GM10248 (cell line): ENCODE data around the gene ALDH1L2.

Experiments used
- CTCF ChIA-PET: fragments of 300-600 bp; sonication (Branson Sonifier 250); formaldehyde crosslinking; extraction: SDS; loops from one replicate; lab custom pipeline; 2021; ENCODE audit warnings: antibody characterized with exemption; lab: Yijun Ruan, JAX
- POLR2A ChIA-PET: fragments of 350-650 bp; sonication (Branson Sonifier 250); formaldehyde crosslinking; extraction: SDS; loops from one replicate; lab custom pipeline; 2020; ENCODE audit warnings: antibody characterized with exemption; lab: Yijun Ruan, JAX
- DNase-seq: peaks from one replicate; pipeline ENCODE4 v3.0.0; 2012; ENCODE audit errors: extremely low spot score
- CTCF ChIP-seq: IDR thresholded peaks from 2 replicates; pipeline ENCODE4 v1.5.1; 2012; ENCODE audit warnings: mild to moderate bottlenecking, low read depth; ENCODE audit errors: extremely low read depth, missing control alignments, control extremely low read depth

ALDH1L2 gene

DNA sequence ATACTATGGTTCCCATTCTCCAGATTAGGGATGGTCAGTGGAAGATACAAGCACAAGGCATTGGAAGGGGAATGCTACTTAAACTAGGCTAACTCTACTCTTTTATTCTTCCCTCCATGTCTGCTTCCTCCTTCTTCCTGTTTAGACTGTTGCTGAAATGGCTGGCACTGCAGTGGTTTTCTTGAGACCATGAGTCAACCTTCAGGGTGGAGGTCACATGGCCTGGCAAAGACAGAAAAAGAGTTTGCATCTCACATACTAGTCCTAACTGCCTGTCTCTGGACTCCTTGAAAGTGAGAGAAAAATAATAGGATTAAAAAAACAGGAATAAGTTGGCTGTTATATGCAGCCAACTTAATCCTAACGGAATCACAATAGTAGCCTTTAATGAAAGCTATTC, 37.0 kb downstream of the ALDH1L2 start:
- POLR2A ChIA-PET: no interaction called here

DNA sequence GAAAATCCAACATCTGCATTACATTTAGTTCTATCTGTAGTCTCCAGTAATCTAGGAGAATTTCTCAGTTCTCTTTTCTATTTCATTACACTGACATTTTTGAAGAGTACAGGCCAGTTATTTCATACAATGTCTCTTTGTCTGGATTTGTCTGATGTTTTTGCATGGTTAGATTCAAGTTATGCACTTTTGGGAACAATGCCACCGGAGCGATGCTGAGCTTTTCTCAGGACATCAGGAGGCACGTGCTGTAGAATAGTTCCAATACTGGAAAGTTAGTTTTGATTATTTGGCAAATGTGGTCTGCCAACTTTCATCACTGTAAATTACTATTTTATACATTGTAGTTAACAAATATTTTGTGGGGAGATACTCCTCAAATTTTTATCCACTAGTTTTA, 43.1 kb downstream of the ALDH1L2 start:
- ChIA-PET CTCF (interaction anchor here (1.2 to 2.1 kb wide), 3 partner anchors 8 to 659 kb away, joined by 3 to 7 read pairs (median 3); no protein-coding TSS in a partner anchor), POLR2A (no interaction called here)
- TF ChIP-seq CTCF: no peak
- DNase-seq: no peak

More for the DNA sequence above, 37.0 kb downstream of the ALDH1L2 start:
- CTCF ChIA-PET: interaction anchor here (1.1 to 1.9 kb wide), 2 partner anchors 9 to 14 kb away, joined by 3 to 4 read pairs; no protein-coding TSS in a partner anchor
- TF ChIP-seq CTCF: no peak
- no peak for DNase-seq

GRCh38 chr12:105040476-105040875, 43.8 kb downstream of the ALDH1L2 start:
- POLR2A ChIA-PET: no interaction called here
- CTCF ChIA-PET: interaction anchor here (1.5 kb wide), 1 partner anchor 10 kb away, joined by 3 read pairs; no protein-coding TSS in a partner anchor
- no peak for TF ChIP-seq CTCF
- DNase-seq: no peak

DNA sequence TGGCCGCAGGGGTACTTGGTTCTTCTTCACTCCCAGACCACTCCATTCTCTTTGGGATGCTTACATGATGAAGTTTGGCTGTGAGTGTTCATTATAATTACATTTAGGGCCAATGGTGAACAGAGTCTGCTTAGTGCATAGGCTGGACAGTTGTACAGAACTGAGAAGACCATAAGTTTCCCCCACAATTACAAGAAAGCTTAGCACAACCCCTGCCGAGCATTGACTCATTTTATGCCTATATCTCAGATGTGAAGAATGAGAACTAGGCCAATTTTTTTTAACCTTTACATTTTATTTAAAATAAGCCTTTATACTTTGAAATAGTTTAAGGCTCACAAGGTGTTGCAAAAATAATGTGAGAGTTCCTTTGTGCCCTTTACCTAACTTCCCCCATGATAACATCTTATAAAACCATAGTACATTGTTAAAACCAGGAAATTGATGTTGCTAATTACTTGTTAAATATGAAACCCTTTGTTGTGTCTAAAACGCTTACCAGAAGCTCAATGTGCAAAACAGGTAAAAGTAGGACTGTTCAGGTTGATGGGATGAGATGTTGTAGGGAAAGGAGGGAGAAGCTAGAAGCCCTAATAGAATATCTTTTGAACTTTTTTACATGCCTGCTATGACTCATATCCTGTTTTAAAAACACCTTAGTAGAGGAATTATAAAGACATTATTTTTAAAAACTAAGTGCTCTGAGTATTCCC, 47.2 kb downstream of the ALDH1L2 start:
- no peak for DNase-seq
- CTCF ChIA-PET: interaction anchor here (1.0 to 1.8 kb wide), 3 partner anchors 11 to 16 kb away, joined by 3 to 6 read pairs (median 4); no protein-coding TSS in a partner anchor
- POLR2A ChIA-PET: no interaction called here

GRCh38 chr12:105033851-105034250, 50.4 kb downstream of the ALDH1L2 start:
- POLR2A ChIA-PET: no interaction called here
- DNase-seq: no peak
- TF ChIP-seq CTCF: no peak
- CTCF ChIA-PET: interaction anchor here (0.8 to 1.8 kb wide), 7 partner anchors 8 to 652 kb away, joined by 3 to 7 read pairs (median 4); no protein-coding TSS in a partner anchor

More for the DNA sequence above, 47.2 kb downstream of the ALDH1L2 start:
- TF ChIP-seq CTCF: no peak

DNA sequence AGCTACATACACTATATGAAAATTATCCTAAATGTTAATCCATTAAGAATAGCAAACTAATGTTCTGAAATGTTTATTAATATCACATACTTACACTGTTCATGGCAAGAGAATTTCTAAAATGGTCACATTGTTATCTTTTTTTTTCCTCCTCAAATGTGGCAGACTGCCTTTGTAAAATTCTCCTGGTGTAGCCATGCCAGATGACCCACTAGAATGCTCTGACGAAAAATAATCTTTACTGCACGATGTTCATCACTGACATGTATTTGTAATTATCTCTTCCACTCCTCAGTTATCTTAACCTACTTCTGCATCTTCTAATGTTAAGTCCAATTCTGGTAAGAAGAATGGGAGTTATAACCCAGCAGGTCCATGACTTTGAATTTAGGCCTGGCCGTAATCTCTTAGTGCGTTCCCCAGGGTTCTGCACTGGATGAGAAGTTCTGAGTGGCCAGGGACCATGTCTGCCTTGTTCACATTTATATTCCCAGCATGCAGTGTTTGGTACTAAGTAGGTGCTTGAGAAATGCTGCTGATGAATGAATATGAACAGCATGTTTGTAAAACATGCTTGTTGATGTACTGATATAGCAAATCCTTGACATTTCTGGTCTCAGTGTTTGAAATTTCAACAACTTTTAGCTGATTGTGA, 51.4 kb downstream of the ALDH1L2 start:
- DNase-seq: no peak
- no peak for TF ChIP-seq CTCF
- CTCF ChIA-PET: interaction anchor here (0.6 to 1.8 kb wide), 7 partner anchors 9 to 651 kb away, joined by 3 to 7 read pairs (median 4); no protein-coding TSS in a partner anchor
- POLR2A ChIA-PET: no interaction called here
